ENCODE data around the gene POLN. TPM values are rescaled to one million over a fixed set of nuclear protein-coding genes. Genes with fewer than 3 reads are reported as not detected.

POLN gene
- total RNA-seq, 4 donors from 2014 or later: 3.3 to 9.6 (median 5.5) TPM

- no peaks in the 10 kb centered on the region for H3K27me3 ChIP-seq
- no peaks in the 10 kb centered on the region for H3K36me3 ChIP-seq
- no peaks in the 10 kb centered on the region for H3K4me1 ChIP-seq
- 75 to 83% methylated on average over 7 of the region's 7 CpGs for WGBS, 2 donors
- TF ChIP-seq EP300 (IDR thresholded peaks at IDR 0.05): no peak
- no peak for TF ChIP-seq CTCF (IDR thresholded peaks at IDR 0.05)
- TF ChIP-seq POLR2A (IDR thresholded peaks at IDR 0.05): no peak
- H3K4me3 ChIP-seq: no peak overlapping the region
- DNase-seq (ENCODE audit: low spot score in 2 of 2): no peak
- H3K9me3 ChIP-seq: peaks cover 0 to 4% (median 0%) of the 10 kb centered on the region in 4 donors
- no peak overlapping the region for H3K27ac ChIP-seq
Observed at GRCh38 chr4:2179717-2180116, 62.2 kb downstream of the POLN start.

GRCh38 chr4:2178986-2179385, 62.9 kb downstream of the POLN start:
- TF ChIP-seq CTCF (IDR thresholded peaks at IDR 0.05) (no peak), EP300 (IDR thresholded peaks at IDR 0.05) (no peak), POLR2A (IDR thresholded peaks at IDR 0.05) (no peak)
- H3K9me3 ChIP-seq: peaks cover 0 to 4% (median 0%) of the 10 kb centered on the region in 4 donors
- H3K27me3 ChIP-seq: no peaks in the 10 kb centered on the region
- no peaks in the 10 kb centered on the region for H3K36me3 ChIP-seq
- WGBS, 2 donors: 100% methylated on average over 1 of the region's 1 CpG
- no peaks in the 10 kb centered on the region for H3K4me1 ChIP-seq
- no peak for DNase-seq (ENCODE audit: low spot score in 2 of 2)
- no peak overlapping the region for H3K4me3 ChIP-seq
- no peak overlapping the region for H3K27ac ChIP-seq

- 64 to 86% methylated on average over 4 of the region's 4 CpGs for WGBS, 2 donors
- no peak overlapping the region for H3K27ac ChIP-seq
- DNase-seq (ENCODE audit: low spot score in 2 of 2): no peak
- peaks cover 0 to 4% (median 0%) of the 10 kb centered on the region in 4 donors for H3K9me3 ChIP-seq
- TF ChIP-seq POLR2A (IDR thresholded peaks at IDR 0.05) (no peak), EP300 (IDR thresholded peaks at IDR 0.05) (no peak), CTCF (IDR thresholded peaks at IDR 0.05) (no peak)
- no peaks in the 10 kb centered on the region for H3K4me1 ChIP-seq
- no peak overlapping the region for H3K4me3 ChIP-seq
- no peaks in the 10 kb centered on the region for H3K27me3 ChIP-seq
- H3K36me3 ChIP-seq: no peaks in the 10 kb centered on the region
Observed at GRCh38 chr4:2177443-2178093, 64.4 kb downstream of the POLN start.

- no peaks in the 10 kb centered on the region for H3K9me3 ChIP-seq
- H3K4me3 ChIP-seq: no peak overlapping the region
- H3K27me3 ChIP-seq: no peaks in the 10 kb centered on the region
- no peak for DNase-seq (ENCODE audit: low spot score in 2 of 2)
- H3K36me3 ChIP-seq: no peaks in the 10 kb centered on the region
- TF ChIP-seq EP300 (IDR thresholded peaks at IDR 0.05) (no peak), POLR2A (IDR thresholded peaks at IDR 0.05) (no peak), CTCF (IDR thresholded peaks at IDR 0.05) (no peak)
- no peak overlapping the region for H3K27ac ChIP-seq
- no peaks in the 10 kb centered on the region for H3K4me1 ChIP-seq
- 79 to 81% methylated on average over 9 of the region's 9 CpGs for WGBS, 2 donors
Observed at GRCh38 chr4:2175990-2176698, 65.8 kb downstream of the POLN start.

- 93 to 95% methylated on average over 6 of the region's 6 CpGs for WGBS, 2 donors
- no peaks in the 10 kb centered on the region for H3K27me3 ChIP-seq
- no peaks in the 10 kb centered on the region for H3K9me3 ChIP-seq
- H3K4me1 ChIP-seq: no peaks in the 10 kb centered on the region
- DNase-seq (ENCODE audit: low spot score in 2 of 2): no peak
- peaks cover 0 to 15% (median 3%) of the 10 kb centered on the region in 3 donors for H3K36me3 ChIP-seq
- no peak overlapping the region for H3K4me3 ChIP-seq
- no peak for TF ChIP-seq EP300 (IDR thresholded peaks at IDR 0.05)
- no peak for TF ChIP-seq CTCF (IDR thresholded peaks at IDR 0.05)
- TF ChIP-seq POLR2A (IDR thresholded peaks at IDR 0.05): no peak
- H3K27ac ChIP-seq: no peak overlapping the region
Observed at GRCh38 chr4:2174061-2174460, 67.9 kb downstream of the POLN start.

All from tibial nerve (tissue), 4 donors.